K562 (cell line): Measurements from ENCODE around the gene TEKT2. TPM values are rescaled to one million over a fixed set of nuclear protein-coding genes. Genes with fewer than 3 reads are reported as not detected.

Experiments
- BCLAF1 ChIP-seq, 2 experiments: fragments of 450-650 bp in 1 of 2; IDR thresholded peaks; 2 replicates each; pipeline ENCODE4 v1.6.1; 2011 to 2017; ENCODE audit warnings: low read depth in 2 of 2, antibody characterized with exemption in 1 of 2, borderline replicate concordance in 1 of 2, low read length in 1 of 2, mild to moderate bottlenecking in 1 of 2, mixed read lengths in 1 of 2; ENCODE audit not compliant: control insufficient read depth in 1 of 2
- GTF2F1 ChIP-seq: IDR thresholded peaks from 2 replicates; pipeline ENCODE4 v1.6.1; 2011; ENCODE audit warnings: low read depth, low read length, improper control_type of control experiment
- RAD51 ChIP-seq: fragments of 450-650 bp; IDR thresholded peaks from 2 replicates; pipeline ENCODE4 v1.7.1; 2016; ENCODE audit warnings: low read depth, mild to moderate bottlenecking, borderline replicate concordance
- polyA plus RNA-seq, 8 experiments: library from polyadenylated mRNA; depleted of rRNA in 4 of 8; stranded (reverse) in 5 of 8; unstranded in 3 of 8; fragments of >200 nt; fragmentation: Nextera tagmentation in 2 of 8; fragmentation: Illumina TruSeq in 1 of 8; extraction: Ambion mirVana in 2 of 8; extraction: Trizol in 1 of 8; gene quantifications; 2 replicates each; pipeline versions ENCODE4 v1.2.1 to v1.2.3, GENCODE V29; 2011 to 2014; ENCODE audit warnings: inconsistent platforms in 1 of 8, missing spikeins in 1 of 8
- total RNA-seq, 7 experiments: library from RNA; depleted of rRNA in 6 of 7; stranded (reverse); fragments of >200 nt in 6 of 7; fragmentation: Illumina TruSeq in 2 of 7; extraction: Trizol in 2 of 7; gene quantifications; 2 replicates each; pipeline versions ENCODE4 v1.2.1 to v1.2.3, GENCODE V29; 2011 to 2021; ENCODE audit warnings: low replicate concordance in 1 of 7
- TF ChIP-seq, protein P1 (sequence below), 2 experiments: fragments of 450-650 bp; IDR thresholded peaks; 2 replicates each; pipeline ENCODE4 v1.6.1; 2018; ENCODE audit warnings: mild to moderate bottlenecking in 2 of 2, low read depth in 1 of 2; ENCODE audit not compliant: partially characterized antibody in 2 of 2
- TF ChIP-seq, protein P2 (sequence below): fragments of 250-450 bp; sonication (Bioruptor Pico); IDR thresholded peaks from 2 replicates; pipeline ENCODE4 v1.8.0; 2022; ENCODE audit warnings: moderate library complexity, mild to moderate bottlenecking, inconsistent platforms
- TF ChIP-seq, protein P3 (sequence below), 2 experiments: fragments of 450-650 bp; formaldehyde crosslinking in 1 of 2; IDR thresholded peaks; 2 replicates each; pipeline versions ENCODE4 v1.4.0 to v1.6.1; 2014 to 2020; ENCODE audit warnings: mild to moderate bottlenecking in 2 of 2, borderline replicate concordance in 1 of 2, low read depth in 1 of 2

The TEKT2 gene
- total and polyA plus RNA-seq, 9 of the 15 experiments (the other 6 are each of a cell fraction or from before 2014, with no cell fraction given): 0.06 to 0.94 (median 0.30) TPM; not detected in 1

GRCh38 chr1:36099681-36100341, 15.9 kb downstream of the TEKT2 start (continued):
- TF ChIP-seq, protein P1, sequence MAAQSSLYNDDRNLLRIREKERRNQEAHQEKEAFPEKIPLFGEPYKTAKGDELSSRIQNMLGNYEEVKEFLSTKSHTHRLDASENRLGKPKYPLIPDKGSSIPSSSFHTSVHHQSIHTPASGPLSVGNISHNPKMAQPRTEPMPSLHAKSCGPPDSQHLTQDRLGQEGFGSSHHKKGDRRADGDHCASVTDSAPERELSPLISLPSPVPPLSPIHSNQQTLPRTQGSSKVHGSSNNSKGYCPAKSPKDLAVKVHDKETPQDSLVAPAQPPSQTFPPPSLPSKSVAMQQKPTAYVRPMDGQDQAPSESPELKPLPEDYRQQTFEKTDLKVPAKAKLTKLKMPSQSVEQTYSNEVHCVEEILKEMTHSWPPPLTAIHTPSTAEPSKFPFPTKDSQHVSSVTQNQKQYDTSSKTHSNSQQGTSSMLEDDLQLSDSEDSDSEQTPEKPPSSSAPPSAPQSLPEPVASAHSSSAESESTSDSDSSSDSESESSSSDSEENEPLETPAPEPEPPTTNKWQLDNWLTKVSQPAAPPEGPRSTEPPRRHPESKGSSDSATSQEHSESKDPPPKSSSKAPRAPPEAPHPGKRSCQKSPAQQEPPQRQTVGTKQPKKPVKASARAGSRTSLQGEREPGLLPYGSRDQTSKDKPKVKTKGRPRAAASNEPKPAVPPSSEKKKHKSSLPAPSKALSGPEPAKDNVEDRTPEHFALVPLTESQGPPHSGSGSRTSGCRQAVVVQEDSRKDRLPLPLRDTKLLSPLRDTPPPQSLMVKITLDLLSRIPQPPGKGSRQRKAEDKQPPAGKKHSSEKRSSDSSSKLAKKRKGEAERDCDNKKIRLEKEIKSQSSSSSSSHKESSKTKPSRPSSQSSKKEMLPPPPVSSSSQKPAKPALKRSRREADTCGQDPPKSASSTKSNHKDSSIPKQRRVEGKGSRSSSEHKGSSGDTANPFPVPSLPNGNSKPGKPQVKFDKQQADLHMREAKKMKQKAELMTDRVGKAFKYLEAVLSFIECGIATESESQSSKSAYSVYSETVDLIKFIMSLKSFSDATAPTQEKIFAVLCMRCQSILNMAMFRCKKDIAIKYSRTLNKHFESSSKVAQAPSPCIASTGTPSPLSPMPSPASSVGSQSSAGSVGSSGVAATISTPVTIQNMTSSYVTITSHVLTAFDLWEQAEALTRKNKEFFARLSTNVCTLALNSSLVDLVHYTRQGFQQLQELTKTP (IDR thresholded peaks at IDR 0.05; ENCODE audit: low read depth in 1 of 2, partially characterized antibody in 2 of 2): peak; percentile 64 to 71
- TF ChIP-seq, protein P2, sequence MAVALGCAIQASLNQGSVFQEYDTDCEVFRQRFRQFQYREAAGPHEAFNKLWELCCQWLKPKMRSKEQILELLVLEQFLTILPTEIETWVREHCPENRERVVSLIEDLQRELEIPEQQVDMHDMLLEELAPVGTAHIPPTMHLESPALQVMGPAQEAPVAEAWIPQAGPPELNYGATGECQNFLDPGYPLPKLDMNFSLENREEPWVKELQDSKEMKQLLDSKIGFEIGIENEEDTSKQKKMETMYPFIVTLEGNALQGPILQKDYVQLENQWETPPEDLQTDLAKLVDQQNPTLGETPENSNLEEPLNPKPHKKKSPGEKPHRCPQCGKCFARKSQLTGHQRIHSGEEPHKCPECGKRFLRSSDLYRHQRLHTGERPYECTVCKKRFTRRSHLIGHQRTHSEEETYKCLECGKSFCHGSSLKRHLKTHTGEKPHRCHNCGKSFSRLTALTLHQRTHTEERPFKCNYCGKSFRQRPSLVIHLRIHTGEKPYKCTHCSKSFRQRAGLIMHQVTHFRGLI: no peak
- TF ChIP-seq RAD51 (no peak), GTF2F1 (no peak), BCLAF1 (IDR thresholded peaks at IDR 0.05; ENCODE audit: borderline replicate concordance in 1 of 2, control insufficient read depth in 1 of 2, low read depth in 2 of 2, low read length in 1 of 2) (no peak)
- TF ChIP-seq, protein P3, sequence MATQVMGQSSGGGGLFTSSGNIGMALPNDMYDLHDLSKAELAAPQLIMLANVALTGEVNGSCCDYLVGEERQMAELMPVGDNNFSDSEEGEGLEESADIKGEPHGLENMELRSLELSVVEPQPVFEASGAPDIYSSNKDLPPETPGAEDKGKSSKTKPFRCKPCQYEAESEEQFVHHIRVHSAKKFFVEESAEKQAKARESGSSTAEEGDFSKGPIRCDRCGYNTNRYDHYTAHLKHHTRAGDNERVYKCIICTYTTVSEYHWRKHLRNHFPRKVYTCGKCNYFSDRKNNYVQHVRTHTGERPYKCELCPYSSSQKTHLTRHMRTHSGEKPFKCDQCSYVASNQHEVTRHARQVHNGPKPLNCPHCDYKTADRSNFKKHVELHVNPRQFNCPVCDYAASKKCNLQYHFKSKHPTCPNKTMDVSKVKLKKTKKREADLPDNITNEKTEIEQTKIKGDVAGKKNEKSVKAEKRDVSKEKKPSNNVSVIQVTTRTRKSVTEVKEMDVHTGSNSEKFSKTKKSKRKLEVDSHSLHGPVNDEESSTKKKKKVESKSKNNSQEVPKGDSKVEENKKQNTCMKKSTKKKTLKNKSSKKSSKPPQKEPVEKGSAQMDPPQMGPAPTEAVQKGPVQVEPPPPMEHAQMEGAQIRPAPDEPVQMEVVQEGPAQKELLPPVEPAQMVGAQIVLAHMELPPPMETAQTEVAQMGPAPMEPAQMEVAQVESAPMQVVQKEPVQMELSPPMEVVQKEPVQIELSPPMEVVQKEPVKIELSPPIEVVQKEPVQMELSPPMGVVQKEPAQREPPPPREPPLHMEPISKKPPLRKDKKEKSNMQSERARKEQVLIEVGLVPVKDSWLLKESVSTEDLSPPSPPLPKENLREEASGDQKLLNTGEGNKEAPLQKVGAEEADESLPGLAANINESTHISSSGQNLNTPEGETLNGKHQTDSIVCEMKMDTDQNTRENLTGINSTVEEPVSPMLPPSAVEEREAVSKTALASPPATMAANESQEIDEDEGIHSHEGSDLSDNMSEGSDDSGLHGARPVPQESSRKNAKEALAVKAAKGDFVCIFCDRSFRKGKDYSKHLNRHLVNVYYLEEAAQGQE (IDR thresholded peaks at IDR 0.05; ENCODE audit: borderline replicate concordance): peak; percentile 84
- TF ChIP-seq, protein P3 (CRISPR knock-in tag; IDR thresholded peaks at IDR 0.05; ENCODE audit: low read depth): no peak
